GM19238 (cell line): ENCODE measurements around the gene LMOD1.
"Not testable (repeated sequence)": the region's sequence is repeated elsewhere in the genome, so short reads cannot be mapped to it uniquely, and the experiment has no call there.

Experiments used
- DNase-seq: peaks from one replicate; pipeline ENCODE4 v3.0.0; 2011; ENCODE audit warnings: low spot score; ENCODE audit not compliant: insufficient read length

LMOD1 gene

GRCh38 chr1:201916649-201917249, 29.6 kb downstream of the LMOD1 start:
- no peak for DNase-seq

GRCh38 chr1:201914456-201915235, 31.7 kb downstream of the LMOD1 start:
- DNase-seq = no peak

GRCh38 chr1:201912832-201913231, 33.5 kb downstream of the LMOD1 start:
- DNase-seq = no peak

- no peak for DNase-seq
Observed at GRCh38 chr1:201911826-201912571, 34.3 kb downstream of the LMOD1 start.

- no peak for DNase-seq
Observed at GRCh38 chr1:201907621-201908020, 38.7 kb downstream of the LMOD1 start.

- DNase-seq = no peak
Observed at GRCh38 chr1:201906336-201906735, 40.0 kb downstream of the LMOD1 start.

- no peak for DNase-seq
Observed at GRCh38 chr1:201905234-201905890, 41.0 kb downstream of the LMOD1 start.

GRCh38 chr1:201904579-201904978, 41.8 kb downstream of the LMOD1 start:
- no peak for DNase-seq

- no peak for DNase-seq
Observed at GRCh38 chr1:201903135-201903534, 43.2 kb downstream of the LMOD1 start.

GRCh38 chr1:201902198-201902597, 44.1 kb downstream of the LMOD1 start:
- DNase-seq = no peak

- not testable (repeated sequence) for DNase-seq
Observed at GRCh38 chr1:201901036-201901435, 45.3 kb downstream of the LMOD1 start.

GRCh38 chr1:201900476-201900875, 45.9 kb downstream of the LMOD1 start:
- DNase-seq = no peak

- DNase-seq = no peak
Observed at GRCh38 chr1:201899683-201900429, 46.5 kb downstream of the LMOD1 start.

GRCh38 chr1:201898992-201899391, 47.4 kb downstream of the LMOD1 start:
- DNase-seq = no peak

GRCh38 chr1:201898240-201898894, 48.0 kb downstream of the LMOD1 start:
- no peak for DNase-seq

GRCh38 chr1:201896951-201897391, 49.4 kb downstream of the LMOD1 start:
- no peak for DNase-seq

GRCh38 chr1:201895913-201896807, 50.2 kb downstream of the LMOD1 start:
- DNase-seq = peak; percentile 84

- no peak for DNase-seq
Observed at GRCh38 chr1:201895120-201895665, 51.2 kb downstream of the LMOD1 start.
